NCI-H446 treated with DMSO at 0.1 percent for 48 hours (cell line): ENCODE data around the gene MYBPC2.

Experiments
- DNase-seq: peaks from one replicate; lab custom pipeline; 2025; lab: John Stamatoyannopoulos, UW

MYBPC2 gene

GRCh38 chr19:50500753-50501151 is 68.1 kb downstream of the MYBPC2 start:
- DNase-seq, result no peak

- no peak for DNase-seq
Observed at GRCh38 chr19:50501186-50501567, 68.5 kb downstream of the MYBPC2 start.

- no peak for DNase-seq
Observed at GRCh38 chr19:50501568-50502475, 69.1 kb downstream of the MYBPC2 start.

GRCh38 chr19:50505856-50506611 is 73.3 kb downstream of the MYBPC2 start:
- DNase-seq, result no peak

DNA sequence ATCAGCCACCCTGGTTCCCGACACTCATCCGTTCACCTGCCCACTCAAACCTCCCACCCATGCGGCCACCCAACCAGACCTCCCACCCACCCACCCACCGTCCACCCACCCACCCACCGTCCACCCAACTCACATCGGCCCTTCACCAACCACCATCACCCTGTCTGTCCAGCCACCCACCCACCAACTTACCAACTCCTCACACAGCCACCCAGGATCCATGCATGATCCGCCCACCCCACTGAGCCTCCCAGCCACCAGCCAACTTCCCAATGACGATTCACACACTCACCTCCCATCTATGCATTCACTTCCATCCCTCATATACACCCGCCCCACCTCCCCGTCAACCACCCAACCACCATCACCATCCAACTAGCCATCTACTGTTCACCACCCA is 74.0 kb downstream of the MYBPC2 start:
- DNase-seq, result no peak

DNA sequence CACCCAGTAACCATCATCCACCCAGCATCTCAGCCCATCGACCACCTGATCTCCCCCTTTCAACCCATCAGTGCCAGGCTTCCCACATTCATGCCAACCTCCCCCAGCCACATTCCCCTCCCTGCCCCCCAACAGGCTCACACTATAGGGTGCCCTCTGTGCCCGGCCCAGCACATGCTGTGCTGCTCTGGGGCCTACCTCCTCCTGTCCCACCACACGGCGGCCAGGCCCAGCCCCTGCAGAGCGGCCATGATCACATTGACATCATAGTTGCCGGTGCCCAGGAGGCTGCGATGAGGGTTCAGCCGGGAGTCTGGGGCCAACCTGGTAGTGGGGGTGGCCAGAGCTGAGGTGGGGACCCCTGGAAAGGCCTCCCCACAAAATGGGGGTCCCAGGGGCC is 74.7 kb downstream of the MYBPC2 start:
- no peak for DNase-seq

GRCh38 chr19:50508843-50509190 is 76.1 kb downstream of the MYBPC2 start:
- DNase-seq, result no peak

- no peak for DNase-seq
Observed at GRCh38 chr19:50509366-50509765, 76.7 kb downstream of the MYBPC2 start.

- no peak for DNase-seq
Observed at GRCh38 chr19:50510121-50510670, 77.5 kb downstream of the MYBPC2 start.

GRCh38 chr19:50510700-50511068 is 78.0 kb downstream of the MYBPC2 start:
- DNase-seq, result peak; percentile 74

DNA sequence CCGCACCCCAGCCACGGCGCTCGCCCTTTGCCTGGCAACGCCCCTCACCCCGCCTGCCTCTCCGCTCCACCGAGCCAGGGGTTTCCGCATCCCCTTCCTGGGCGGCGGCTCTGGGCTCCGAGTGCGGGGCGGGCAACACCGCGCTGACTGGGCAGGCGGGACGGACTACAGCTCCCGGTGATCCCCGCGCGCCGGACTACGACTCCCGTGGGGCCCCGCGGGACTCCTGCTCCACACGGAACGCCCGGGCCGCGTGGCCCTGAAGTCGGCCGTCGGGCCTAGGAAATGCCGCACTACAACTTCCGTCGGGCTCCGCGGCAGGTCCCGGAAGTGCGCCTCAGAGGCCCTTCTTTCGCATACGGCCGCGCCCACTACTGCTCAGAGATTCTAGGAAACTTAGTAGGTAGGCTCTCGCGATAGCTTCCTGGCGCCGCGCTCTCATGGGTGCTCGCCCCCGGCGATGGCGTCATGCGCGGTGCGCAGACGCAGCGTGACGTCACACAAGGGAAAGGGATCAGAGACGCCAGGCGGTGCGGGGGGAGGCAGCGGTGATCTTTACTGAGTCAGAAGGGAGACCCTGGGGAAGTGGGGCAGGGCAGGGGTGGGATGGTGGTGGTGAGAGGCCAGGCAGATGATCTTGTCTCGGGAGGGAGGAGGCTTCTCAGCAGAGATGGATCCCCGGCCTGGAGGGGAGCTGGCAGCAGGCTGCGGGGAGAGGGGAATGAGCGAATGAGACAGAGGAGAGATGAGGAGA is 78.6 kb downstream of the MYBPC2 start, which contains the start of gene JOSD2:
JOSD2 (minus strand) TSS at position 123 of the 754 bp plus-strand sequence. CDS start 760 bp downstream, outside the sequence.
- peak; percentile 97 for DNase-seq

- DNase-seq, result no peak
Observed at GRCh38 chr19:50512112-50512998, 79.7 kb downstream of the MYBPC2 start.

DNA sequence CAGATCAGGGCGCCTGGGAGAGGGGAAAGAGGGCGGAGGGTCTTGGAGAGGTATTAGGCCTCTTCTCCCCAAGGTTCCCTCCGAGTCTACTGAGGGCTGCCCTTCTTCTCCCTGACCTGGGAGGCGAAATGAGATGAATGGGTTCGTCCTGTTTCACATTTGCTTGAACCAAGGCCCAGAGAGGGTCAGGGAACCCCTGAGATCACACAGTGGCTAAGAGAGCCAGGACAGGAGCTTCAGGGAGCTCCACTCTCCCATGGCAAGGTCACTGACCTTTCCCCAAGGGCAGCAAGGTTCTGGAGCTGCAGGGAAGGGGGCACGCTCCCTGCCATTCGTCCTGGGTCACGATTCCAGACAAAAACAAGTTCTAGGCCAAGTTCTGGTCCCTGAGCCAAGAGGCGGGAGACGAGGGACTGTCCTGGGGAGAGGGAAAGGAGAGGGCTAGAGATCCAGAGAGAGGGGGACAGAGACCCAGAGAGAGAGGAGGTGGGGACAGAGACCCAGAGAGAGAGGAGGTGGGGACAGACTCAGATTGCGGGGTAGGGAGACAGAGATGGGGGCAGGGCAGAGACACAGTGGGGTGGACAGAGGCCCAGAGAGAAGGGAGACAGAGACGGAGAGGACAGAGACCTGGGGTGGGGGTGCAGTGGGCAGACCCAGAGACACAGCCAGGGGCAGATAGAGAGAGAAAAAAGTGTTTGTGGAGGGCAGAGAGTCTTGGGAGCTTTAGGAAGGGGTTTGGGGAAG is 80.5 kb downstream of the MYBPC2 start:
- DNase-seq, result no peak

DNA sequence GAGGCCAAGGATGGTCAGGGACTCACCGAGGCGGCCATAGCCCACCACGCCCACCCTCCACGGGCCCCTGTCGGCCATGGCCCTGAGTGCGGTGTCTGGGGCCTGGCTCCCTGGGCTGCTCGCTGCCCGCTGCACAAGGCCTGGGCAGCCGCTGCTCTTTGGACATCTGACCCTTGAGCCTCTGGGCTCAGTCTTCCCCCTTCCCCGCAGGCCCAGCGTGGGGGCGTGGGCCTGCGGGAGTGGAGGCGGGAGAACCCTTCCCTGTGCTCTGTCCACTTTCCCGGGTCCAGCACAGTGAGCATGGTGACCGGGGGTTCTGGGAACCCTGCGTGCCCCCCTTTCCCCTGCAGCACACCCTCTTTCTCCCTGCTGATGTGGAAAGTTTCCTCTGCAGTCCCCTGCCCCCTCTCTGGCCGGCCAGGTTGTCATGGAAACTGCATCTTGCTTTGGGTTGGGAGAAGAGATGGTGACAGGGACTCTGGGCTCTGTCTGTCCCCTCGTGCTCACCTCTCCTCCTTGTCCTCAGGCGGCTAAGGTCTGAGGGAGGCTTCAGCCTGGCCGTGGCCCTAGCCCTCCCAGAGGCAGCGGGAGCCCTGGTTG is 81.2 kb downstream of the MYBPC2 start, which contains the start of gene ASPDH:
ASPDH (minus strand) TSS at position 168 of the 600 bp plus-strand sequence; CDS start at position 78, 90 bp downstream.
- DNase-seq, result no peak

GRCh38 chr19:50514346-50515167 is 81.9 kb downstream of the MYBPC2 start:
- peak; percentile 7 for DNase-seq

DNA sequence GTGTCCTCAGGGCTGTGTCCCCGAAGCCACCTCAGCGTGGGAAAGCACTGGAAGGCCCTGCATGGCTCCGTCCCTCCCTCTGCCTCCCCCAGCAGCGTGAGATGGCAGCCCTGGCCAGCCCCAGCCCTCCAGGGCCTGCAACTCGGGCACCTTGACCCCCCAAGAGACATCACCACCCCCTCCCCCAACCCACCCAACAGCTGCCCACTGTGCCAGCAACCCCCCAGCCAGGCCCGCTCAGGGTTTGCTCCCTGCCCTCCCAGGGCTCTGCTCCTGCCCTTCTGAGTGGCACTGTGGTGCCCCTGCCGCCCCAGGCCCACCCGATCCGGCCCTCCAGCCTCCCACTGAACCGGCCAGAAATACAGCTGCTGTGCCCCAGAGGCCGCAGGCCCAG is 82.5 kb downstream of the MYBPC2 start:
- no peak for DNase-seq
